OCI-LY3 (cell line): ENCODE results near the gene EYA2.

Experiments used
- CTCF ChIP-seq: fragments of 200-600, 300-600 bp; sonication (generic); IDR thresholded peaks from 2 replicates; pipeline ENCODE4 v1.5.1; 2014; ENCODE audit warnings: antibody characterized with exemption, low read length, low read depth
- EZH2phosphoT487 ChIP-seq: fragments of 200-600 bp; shearing (Covaris generic); IDR thresholded peaks from 2 replicates; pipeline ENCODE4 v1.6.1; 2018; ENCODE audit warnings: antibody characterized with exemption, mixed run types, low read depth

DNA sequence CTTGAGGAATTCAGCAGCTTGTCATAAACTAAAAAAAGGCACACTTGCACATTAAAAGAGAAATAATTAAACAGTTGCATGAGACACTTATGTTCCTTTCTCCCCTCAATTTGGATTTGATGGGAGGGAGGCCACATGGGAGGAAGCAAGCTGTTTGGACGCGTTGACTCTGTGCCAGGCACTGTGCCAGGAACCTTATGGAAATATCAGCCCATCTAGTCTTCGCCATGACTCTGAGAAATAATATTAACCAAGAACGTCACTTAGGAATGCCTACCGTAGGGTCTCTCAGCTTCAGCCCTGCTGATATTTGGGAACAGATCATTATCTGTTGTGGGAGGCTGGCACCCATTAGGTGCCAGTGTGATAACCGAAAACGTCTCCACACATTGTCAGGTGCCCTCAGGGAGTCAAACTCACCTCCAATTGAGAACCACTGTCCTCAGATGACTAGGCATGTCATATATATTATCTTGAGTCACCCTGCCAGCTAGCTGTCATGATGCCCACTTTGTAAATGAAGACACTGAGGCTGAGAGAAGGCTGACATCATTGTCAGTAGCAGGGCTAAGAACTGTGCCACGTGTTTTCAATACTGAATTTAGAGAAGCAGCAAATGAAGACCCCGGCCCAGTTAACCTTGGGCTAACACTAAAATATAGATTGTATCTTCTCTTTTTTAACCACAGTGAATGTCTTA, 36.1 kb downstream of the EYA2 start:
- TF ChIP-seq CTCF (no peak), EZH2phosphoT487 (no peak)
